Keratinocyte (primary cell): Measurements from ENCODE around the gene ABHD17B.

ENCODE experiments used
- CTCF ChIP-seq, 3 experiments: IDR thresholded peaks in 1 of 3; conservative IDR thresholded peaks in 1 of 3; optimal IDR thresholded peaks in 1 of 3; 2 replicates in 2 of 3; 3 replicates in 1 of 3; pipeline versions ENCODE3 to v1.5.1; 2011; ENCODE audit warnings: low read length in 3 of 3, mild to moderate bottlenecking in 3 of 3, moderate library complexity in 2 of 3, control low read depth in 1 of 3, inconsistent platforms in 1 of 3; ENCODE audit not compliant: insufficient read depth in 2 of 3; ENCODE audit errors: extremely low read depth in 1 of 3
- EZH2 ChIP-seq: IDR thresholded peaks from one replicate; pipeline ENCODE4 v1.6.1; 2012; ENCODE audit warnings: inconsistent platforms, mild to moderate bottlenecking, low read length, moderate library complexity

- TF ChIP-seq CTCF (optimal IDR thresholded peaks at IDR 0.05 in 1 of 3, IDR thresholded peaks at IDR 0.05 in 1 of 3, conservative IDR thresholded peaks at IDR 0.05 in 1 of 3; ENCODE audit: extremely low read depth in 1 of 3, insufficient read depth in 2 of 3, low read length in 3 of 3) (no peak), EZH2 (no peak)
Measured at GRCh38 chr9:71909887-71910649, 925 bp downstream of the ABHD17B start.
